ENCODE data around the gene VSIG10L.

The VSIG10L gene

GRCh38 chr19:51337861-51338562 lies 3.9 kb downstream of the VSIG10L start:
- DNase-seq = no peak

DNA sequence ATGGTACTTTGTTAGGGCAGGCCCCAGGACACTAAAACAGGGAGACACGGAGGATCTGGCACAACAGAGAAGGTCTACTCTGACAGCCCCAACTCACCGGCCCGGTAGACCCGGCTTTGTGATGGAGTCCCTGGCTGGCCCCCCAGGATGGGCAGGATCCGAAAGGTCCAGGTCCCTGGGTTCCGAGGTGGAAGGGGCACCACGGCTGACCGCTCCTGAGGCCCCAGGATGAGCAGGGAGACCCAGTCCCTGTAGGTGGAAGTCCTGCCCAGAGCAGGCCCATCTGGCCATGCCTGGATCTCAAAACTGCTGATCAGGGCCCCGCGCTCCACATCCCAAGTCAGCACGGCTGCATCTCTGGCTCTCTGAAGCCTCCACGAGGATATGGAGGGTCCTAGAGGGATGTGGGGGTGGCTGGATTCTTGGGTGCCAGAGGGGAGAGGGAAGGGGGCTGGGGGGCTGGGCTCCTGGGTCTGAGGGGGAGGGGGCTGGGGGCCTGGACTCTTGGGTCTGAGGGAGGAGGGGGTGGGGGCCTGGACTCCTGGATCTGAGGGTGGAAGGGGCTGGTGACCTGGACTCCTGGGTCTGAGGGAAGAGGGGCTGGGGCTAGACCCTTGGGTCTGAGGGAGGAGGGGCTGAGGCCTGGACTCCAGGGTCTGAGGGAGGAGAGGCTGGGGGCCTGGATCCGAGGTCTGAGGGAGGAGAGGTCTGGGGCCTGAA lies 4.6 kb downstream of the VSIG10L start:
- DNase-seq = no peak

DNA sequence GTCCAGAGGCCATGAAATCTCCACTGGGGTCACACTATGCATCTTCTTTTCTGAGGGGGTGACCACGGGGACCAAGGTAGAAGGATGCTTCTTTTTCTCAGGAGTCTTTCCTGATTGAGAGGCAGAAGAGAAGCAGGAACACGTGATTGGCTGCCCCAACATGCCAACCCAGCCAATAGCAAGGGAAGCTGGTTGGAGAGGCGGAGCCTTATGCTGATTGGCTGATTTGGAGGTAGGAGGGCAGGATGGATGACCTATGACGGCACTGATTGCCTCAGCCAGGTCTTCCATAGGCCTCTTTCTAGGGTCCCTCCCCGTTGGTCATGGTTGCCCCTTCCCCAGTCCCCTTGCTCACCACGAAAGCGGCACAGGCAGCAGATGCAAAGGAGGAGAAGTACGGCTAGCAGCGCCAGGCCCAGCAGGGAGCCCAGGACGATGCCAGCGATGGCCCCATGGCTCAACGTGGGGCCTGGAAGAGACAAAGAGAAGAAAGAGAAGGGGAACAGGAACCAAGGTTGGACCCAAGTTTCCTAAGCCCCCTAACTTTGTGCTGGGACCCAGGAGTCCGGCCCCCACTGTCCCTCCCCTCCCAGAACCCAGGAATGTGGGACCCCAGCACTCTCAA lies 8.0 kb downstream of the VSIG10L start:
- no peak for DNase-seq

DNA sequence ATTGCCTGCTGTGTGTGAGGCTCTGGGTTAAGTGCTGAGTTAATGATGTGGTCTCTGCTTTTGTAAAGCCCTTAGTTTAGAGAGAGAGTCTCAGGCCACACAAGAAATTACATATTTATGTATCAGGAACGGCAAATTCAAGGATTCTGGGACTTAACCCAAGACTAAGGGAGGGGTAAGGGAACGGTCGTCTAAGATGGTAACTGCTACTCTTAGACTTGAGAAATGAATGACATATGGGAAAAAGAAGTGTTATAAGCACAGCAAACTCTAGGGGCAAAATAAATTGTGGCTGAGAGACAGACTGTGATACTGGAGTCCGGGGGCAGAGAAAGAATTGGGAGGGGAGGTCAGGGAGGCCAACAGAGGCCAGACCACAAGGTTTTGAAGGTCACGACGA lies 10.2 kb downstream of the VSIG10L start:
- DNase-seq = no peak

DNA sequence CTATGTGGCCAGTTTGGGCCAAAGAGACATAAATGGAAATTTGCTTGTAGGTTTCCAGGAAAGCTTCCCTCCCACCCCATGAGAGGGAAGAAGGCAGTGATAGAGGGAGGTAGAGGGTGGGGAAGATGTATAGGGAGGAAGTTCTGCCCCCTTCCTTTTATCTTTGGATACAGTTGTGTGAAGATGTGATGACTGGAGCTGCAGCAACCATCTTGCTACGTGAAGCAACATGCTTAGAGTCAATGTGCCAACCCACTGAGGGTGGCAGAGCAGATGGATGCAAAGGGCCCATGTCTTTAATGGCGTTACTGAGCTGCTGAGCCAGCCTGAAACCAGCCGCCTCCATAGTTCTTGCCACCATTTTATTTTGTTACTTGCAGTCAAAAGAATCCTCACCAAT lies 10.7 kb downstream of the VSIG10L start:
- DNase-seq = no peak

- no peak for DNase-seq
Measured at GRCh38 chr19:51330366-51330765, 11.6 kb downstream of the VSIG10L start.

DNA sequence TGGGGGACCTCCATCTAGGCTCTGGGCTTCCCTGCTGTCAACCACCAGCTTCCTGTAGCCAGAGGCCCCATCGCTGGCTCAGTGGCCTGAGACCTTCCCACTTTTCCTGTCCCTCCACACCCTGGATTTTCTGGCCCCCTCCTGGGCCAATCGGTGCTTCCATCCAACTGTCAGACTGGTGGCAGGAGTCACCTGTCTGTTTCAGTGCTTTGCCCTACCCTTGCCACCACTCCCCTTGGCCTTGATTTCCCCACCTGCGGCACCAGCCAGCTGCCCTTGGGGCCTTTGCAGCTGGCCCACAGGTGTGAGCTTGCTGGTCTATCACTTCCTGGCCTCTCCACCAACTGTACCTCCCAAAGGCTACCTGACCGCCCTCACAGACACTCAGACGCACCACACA lies 12.5 kb downstream of the VSIG10L start:
- DNase-seq = no peak

- no peak for DNase-seq
Measured at GRCh38 chr19:51327066-51328001, 14.6 kb downstream of the VSIG10L start.

DNA sequence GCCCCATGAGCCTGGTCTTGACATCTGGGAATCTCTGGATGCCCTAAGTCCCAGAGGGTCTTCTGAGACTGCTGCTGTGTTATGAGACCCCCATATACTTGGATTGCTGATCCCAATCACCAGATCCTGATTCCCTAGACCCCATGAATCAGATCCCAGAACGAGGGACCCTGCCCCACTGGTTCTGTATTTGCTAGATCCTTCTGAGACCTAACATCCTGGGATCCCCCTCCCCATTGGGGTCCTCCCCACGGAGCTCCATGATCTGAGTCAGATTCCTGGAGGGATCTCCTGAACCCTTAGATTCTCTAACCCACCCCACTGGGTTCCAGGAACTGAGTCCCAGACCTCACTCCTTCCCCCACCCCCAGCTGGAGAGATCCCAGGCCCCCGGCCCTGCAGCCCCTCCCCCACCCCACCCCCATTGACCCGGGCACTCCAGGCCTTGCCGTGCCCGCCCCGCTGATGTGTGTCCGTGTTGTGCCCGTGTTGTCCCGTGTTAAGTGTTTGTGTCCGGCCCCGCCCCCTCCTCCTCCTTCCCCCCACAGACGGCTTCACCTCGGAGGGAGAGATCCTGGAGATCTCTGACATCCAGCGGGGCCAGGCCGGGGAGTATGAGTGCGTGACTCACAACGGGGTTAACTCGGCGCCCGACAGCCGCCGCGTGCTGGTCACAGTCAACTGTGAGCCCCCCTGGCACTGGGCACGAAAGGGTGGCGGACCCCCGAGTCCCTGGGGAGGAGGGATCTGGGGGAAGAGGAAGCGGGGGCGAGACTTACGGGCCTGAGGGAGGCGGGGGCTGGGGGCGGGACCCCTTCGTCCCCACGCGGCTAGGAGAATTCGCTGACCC lies 15.5 kb downstream of the VSIG10L start:
- no peak for DNase-seq

DNA sequence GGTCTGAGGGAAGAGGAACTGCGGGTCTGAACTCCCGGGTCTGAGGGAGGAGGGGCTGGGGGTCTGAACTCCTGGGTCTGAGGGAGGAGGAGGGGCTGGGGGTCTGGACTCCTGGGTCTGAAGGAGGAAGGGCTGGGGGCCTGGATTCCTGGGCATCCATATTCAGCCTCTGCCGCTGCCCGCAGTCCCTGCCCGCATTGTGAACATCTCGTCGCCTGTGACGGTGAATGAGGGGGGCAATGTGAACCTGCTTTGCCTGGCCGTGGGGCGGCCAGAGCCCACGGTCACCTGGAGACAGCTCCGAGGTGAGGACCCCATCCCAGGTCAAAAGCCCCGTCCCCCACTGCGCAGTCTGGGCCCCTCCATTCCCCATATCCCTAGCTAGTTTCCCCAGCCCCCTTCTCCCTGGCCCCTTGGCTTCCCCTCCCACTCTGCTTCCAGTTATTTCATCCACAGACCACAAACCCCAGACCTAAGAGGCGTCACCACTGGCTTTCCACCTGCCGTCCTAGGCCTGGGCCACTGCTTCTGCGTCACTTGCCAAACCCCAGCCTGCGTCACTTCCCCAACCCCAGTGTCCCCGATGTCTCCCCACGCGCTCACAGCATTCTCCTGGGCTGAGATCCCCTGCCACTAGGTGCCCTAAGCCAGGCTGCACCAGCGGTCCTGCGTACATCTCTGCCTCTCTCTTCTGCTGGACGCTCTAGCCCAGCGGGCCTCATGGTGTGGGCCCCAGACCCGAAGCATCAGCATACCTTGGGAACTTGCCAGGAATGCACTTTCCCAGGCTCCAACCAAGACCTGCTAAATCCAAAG lies 16.6 kb downstream of the VSIG10L start:
- no peak for DNase-seq

DNA sequence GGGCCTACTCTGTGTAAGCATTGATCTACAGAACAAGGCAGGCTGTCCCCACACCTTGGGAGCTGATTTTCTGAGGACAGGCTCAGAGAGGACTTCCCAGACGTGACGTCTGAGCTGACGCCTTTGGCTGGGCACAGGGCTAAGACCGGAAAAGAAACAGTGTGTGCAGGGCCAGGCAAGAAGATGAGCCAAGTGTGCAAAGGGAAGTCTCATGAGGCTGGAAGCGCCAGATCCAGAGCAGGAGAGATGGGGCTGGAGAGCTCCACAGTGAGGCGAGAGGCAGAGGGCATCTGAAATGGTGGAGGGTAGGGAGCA lies 17.8 kb downstream of the VSIG10L start:
- no peak for DNase-seq

GRCh38 chr19:51323481-51324166 lies 18.3 kb downstream of the VSIG10L start:
- no peak for DNase-seq

DNA sequence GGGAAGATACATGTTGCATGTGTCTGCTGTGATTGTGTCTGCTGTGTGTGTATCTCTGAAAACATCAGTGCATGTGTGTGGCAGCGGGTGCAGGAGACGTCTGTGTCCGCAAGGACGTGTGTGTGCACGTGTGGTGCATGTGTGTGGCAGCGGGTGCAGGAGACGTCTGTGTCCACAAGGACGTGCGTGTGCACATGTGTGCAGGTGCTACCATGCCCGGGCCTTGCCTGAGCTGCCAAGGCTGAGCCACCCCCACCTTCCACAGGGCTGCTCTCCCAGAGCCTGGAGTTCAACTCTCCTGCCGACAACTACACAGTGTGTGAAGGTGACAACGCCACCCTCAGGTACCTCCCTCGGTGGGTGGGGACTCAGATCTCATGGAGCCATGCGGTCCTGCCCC lies 20.1 kb downstream of the VSIG10L start:
- DNase-seq = no peak

DNA sequence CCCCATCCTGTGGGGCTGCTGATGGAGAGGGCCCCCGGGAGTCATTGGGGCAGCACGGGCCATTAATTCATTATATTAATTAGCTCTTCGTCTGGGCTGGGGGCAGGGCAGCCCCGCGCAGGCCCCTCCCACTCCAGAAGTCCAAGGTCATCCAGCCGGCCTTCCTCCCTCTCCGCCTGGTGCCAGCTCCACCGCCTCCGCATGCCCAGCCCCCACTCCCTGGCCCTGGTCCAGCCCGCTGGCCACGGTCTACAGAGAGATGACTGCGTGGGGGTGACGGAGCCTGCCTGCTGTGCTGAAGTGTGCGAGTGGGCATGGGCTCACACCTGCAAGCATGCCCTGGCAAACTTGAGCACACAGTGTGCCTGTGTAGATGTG lies 21.7 kb downstream of the VSIG10L start:
- DNase-seq = no peak

DNA sequence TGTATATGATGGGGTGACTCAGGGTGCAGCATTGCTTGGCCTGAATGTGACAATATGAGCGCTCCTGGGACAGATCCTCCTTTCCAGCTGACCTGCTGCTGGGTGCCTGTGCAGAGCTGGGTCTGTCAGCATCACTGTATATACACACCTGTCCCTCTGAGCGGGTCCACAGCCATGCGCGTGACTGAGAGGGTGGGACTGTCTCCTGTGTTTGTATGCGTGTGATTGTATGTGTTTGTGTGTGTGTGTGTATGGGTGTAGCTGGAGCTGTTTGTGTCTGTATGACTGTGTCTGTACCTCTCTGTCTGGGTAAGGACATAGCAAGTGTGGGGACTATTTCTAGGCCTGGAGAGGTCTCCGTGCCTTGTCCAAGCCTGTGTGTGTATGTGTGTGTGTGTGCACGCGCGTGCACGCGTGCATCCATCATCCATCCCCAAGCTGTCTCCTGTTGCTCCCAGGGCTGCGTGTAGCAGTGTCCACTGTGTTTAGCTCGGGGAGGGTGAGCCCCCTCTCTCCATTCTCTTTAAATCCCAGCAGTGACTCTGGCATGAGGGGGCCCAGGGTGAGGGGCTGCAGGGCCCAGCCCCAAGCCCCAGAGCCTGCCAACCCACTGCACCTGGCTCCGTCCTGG lies 22.2 kb downstream of the VSIG10L start:
- no peak for DNase-seq

- no peak for DNase-seq
Measured at GRCh38 chr19:51318687-51319648, 23.0 kb downstream of the VSIG10L start.

GRCh38 chr19:51317968-51318367 lies 24.0 kb downstream of the VSIG10L start:
- no peak for DNase-seq

DNA sequence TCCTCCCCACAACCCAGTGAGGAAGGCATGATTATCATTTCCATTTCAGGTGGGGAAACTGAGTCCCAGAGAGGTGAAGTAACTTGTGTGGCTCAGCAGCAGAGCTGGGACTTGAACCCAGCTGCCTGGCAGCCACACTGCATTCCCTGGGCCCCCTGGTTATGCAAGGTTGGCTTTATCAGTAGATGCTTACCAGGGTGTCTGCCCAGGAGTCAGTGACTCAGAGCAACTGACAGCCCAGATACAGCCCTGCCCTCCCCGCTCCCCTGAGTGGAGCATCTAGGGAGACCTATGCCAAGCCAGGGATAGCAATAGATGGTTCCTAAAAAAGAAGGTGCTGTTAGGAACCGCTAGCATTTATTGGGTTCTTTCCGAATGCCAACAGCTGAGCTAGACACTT lies 24.6 kb downstream of the VSIG10L start:
- DNase-seq = no peak

- no peak for DNase-seq
Measured at GRCh38 chr19:51316688-51317087, 25.3 kb downstream of the VSIG10L start.
